Astrocyte of the hippocampus (primary cell): ENCODE measurements around the gene FNBP1.
"Not testable (repeated sequence)": the region's sequence is repeated elsewhere in the genome, so short reads cannot be mapped to it uniquely, and the experiment has no call there.

Experiments used
- DNase-seq: peaks from one replicate; pipeline ENCODE4 v3.0.0; 2011; ENCODE audit warnings: low read depth, low spot score

FNBP1 gene

GRCh38 chr9:129962451-129962864, 80.5 kb downstream of the FNBP1 start:
- DNase-seq: no peak

GRCh38 chr9:129958796-129959195, 84.2 kb downstream of the FNBP1 start:
- no peak for DNase-seq

- peak; percentile 42 for DNase-seq
These were observed 88.0 kb downstream of the FNBP1 start for GRCh38 chr9:129954868-129955550.

GRCh38 chr9:129953736-129954135, 89.3 kb downstream of the FNBP1 start:
- DNase-seq: no peak

GRCh38 chr9:129952337-129952736, 90.7 kb downstream of the FNBP1 start:
- no peak for DNase-seq

GRCh38 chr9:129949821-129950220, 93.2 kb downstream of the FNBP1 start:
- no peak for DNase-seq

GRCh38 chr9:129948626-129949025, 94.4 kb downstream of the FNBP1 start:
- not testable (repeated sequence) for DNase-seq

- DNase-seq: no peak
These were observed 96.6 kb downstream of the FNBP1 start for GRCh38 chr9:129946246-129946995.

- no peak for DNase-seq
These were observed 97.7 kb downstream of the FNBP1 start for GRCh38 chr9:129945314-129945713.

- DNase-seq: no peak
These were observed 98.4 kb downstream of the FNBP1 start for GRCh38 chr9:129944506-129945116.

GRCh38 chr9:129939431-129939830, 103.6 kb downstream of the FNBP1 start:
- no peak for DNase-seq

- peak; percentile 74 for DNase-seq
These were observed 104.6 kb downstream of the FNBP1 start for GRCh38 chr9:129938291-129938979.

GRCh38 chr9:129937879-129938278, 105.1 kb downstream of the FNBP1 start:
- not testable (repeated sequence) for DNase-seq

GRCh38 chr9:129936222-129936621, 106.8 kb downstream of the FNBP1 start:
- peak; percentile 14 for DNase-seq

- DNase-seq: no peak
These were observed 108.2 kb downstream of the FNBP1 start for GRCh38 chr9:129934780-129935179.

GRCh38 chr9:129934041-129934591, 108.9 kb downstream of the FNBP1 start:
- DNase-seq: no peak

GRCh38 chr9:129933185-129934040, 109.6 kb downstream of the FNBP1 start:
- no peak for DNase-seq

GRCh38 chr9:129932303-129933151, 110.5 kb downstream of the FNBP1 start:
- DNase-seq: peak; percentile 30

- DNase-seq: no peak
These were observed 112.2 kb downstream of the FNBP1 start for GRCh38 chr9:129930743-129931142.
